Body of pancreas (tissue), 4 donors: Measurements from ENCODE around the gene DMD. TPM values are rescaled to one million over a fixed set of nuclear protein-coding genes. Genes with fewer than 3 reads are reported as not detected.
"Not testable (repeated sequence)": the region's sequence is repeated elsewhere in the genome, so short reads cannot be mapped to it uniquely, and the experiment has no call there.

Source experiments
- ATAC-seq: fragments of 150-250 bp; one replicate; pipeline ENCODE4 v1.9.1; 2016
- DNase-seq, 4 donors: peaks; one replicate each; pipeline ENCODE4 v3.0.0-alpha.2; 2019
- H3K27ac ChIP-seq, 4 donors: fragments of 200-600 bp; sonication (generic); 1 replicate in 3 of 4; 2 replicates in 1 of 4; pipeline versions ENCODE4 v1.5.1 to v1.6.1; 2016 to 2019; ENCODE audit warnings: mild to moderate bottlenecking in 1 of 4, mixed read lengths in 1 of 4, moderate library complexity in 1 of 4
- H3K27me3 ChIP-seq, 2 donors: fragments of 200-600 bp; sonication (generic); one replicate each; pipeline ENCODE4 v1.6.0; 2016; ENCODE audit warnings: mild to moderate bottlenecking in 1 of 2
- H3K36me3 ChIP-seq, 2 donors: fragments of 200-600 bp; sonication (generic); replicated peaks in 1 of 2; 2 replicates each; pipeline ENCODE4 v1.5.1; 2016; ENCODE audit warnings: low read depth in 2 of 2; ENCODE audit not compliant: insufficient read depth in 1 of 2
- H3K4me1 ChIP-seq: fragments of 200-600 bp; sonication (generic); one replicate; pipeline ENCODE4 v1.6.0; 2016
- H3K4me3 ChIP-seq, 2 donors: fragments of 200-600 bp; sonication (generic); 1 replicate in 1 of 2; 2 replicates in 1 of 2; pipeline ENCODE4 v1.5.1; 2016 to 2019
- H3K9me3 ChIP-seq, 3 donors: fragments of 200-600 bp; sonication (generic); 1 replicate in 2 of 3; 2 replicates in 1 of 3; pipeline ENCODE4 v1.5.1; 2016
- CTCF ChIP-seq, 7 experiments: fragments of 450-650 bp in 4 of 7; fragments of 200-600 bp in 3 of 7; sonication (generic) in 3 of 7; IDR thresholded peaks; one replicate each; pipeline ENCODE4 v1.5.1; 2016 to 2019; ENCODE audit warnings: antibody characterized with exemption in 7 of 7
- POLR2A ChIP-seq, 3 donors: fragments of 450-650 bp; IDR thresholded peaks; one replicate each; pipeline ENCODE4 v1.6.1; 2016; ENCODE audit warnings: antibody characterized with exemption in 3 of 3, mild to moderate bottlenecking in 2 of 3
- WGBS, 2 donors: methylation state at CpG; one replicate each; pipeline ENCODE4 v1.1.5; 2017; 5-methylcytosine and 5-hydroxymethylcytosine counted together
- intact Hi-C: fragments of 100-400 bp; cut with DNase I; formaldehyde crosslinking; loops from one replicate; pipeline ENCODE4 v1.15.1; 2023
- total RNA-seq, 2 donors: library from RNA; depleted of rRNA; stranded (reverse); fragments of >200 nt; gene quantifications; one replicate each; pipeline ENCODE4 v1.1.0, GENCODE V29; 2016

DMD gene
- total RNA-seq, 2 donors from 2014 or later, result 28.5 to 38.6 TPM

- no peaks in the 10 kb centered on the region for H3K36me3 ChIP-seq
- no peak overlapping the region for H3K4me3 ChIP-seq
- DNase-seq (no peak), ATAC-seq (no peak)
- no peak overlapping the region for H3K27ac ChIP-seq
- no peaks in the 10 kb centered on the region for H3K4me1 ChIP-seq
- WGBS, 2 donors, result 41 to 51% methylated on average over 3 of the region's 3 CpGs
- no peak for TF ChIP-seq POLR2A (IDR thresholded peaks at IDR 0.05)
- TF ChIP-seq CTCF (IDR thresholded peaks at IDR 0.05), result no peak
- no peaks in the 10 kb centered on the region for H3K9me3 ChIP-seq
- intact Hi-C loops, result no loop called here
- H3K27me3 ChIP-seq, result no peaks in the 10 kb centered on the region
These were observed 116.3 kb downstream of the DMD start for GRCh38 chrX:33095079-33095478.

GRCh38 chrX:33087411-33087810 is 123.9 kb downstream of the DMD start:
- no peaks in the 10 kb centered on the region for H3K36me3 ChIP-seq
- no peaks in the 10 kb centered on the region for H3K27me3 ChIP-seq
- intact Hi-C loops, result no loop called here
- DNase-seq (no peak), ATAC-seq (no peak)
- no peaks in the 10 kb centered on the region for H3K4me1 ChIP-seq
- H3K9me3 ChIP-seq, result no peaks in the 10 kb centered on the region
- TF ChIP-seq POLR2A (IDR thresholded peaks at IDR 0.05) (no peak), CTCF (IDR thresholded peaks at IDR 0.05) (no peak)
- no peak overlapping the region for H3K27ac ChIP-seq
- no peak overlapping the region for H3K4me3 ChIP-seq

GRCh38 chrX:33086886-33087285 is 124.5 kb downstream of the DMD start:
- TF ChIP-seq POLR2A (IDR thresholded peaks at IDR 0.05) (no peak), CTCF (IDR thresholded peaks at IDR 0.05) (no peak)
- WGBS, 2 donors, result 69 to 93% methylated on average over 1 of the region's 1 CpG
- Histone ChIP-seq H3K4me1 (no peaks in the 10 kb centered on the region), H3K27ac (no peak overlapping the region), H3K4me3 (no peak overlapping the region), H3K9me3 (no peaks in the 10 kb centered on the region), H3K36me3 (no peaks in the 10 kb centered on the region), H3K27me3 (no peaks in the 10 kb centered on the region)
- DNase-seq (no peak), ATAC-seq (no peak)
- intact Hi-C loops, result no loop called here

- Histone ChIP-seq H3K27me3 (no peaks in the 10 kb centered on the region), H3K9me3 (no peaks in the 10 kb centered on the region), H3K4me1 (no peaks in the 10 kb centered on the region), H3K4me3 (no peak overlapping the region), H3K36me3 (no peaks in the 10 kb centered on the region), H3K27ac (no peak overlapping the region)
- DNase-seq (no peak), ATAC-seq (no peak)
- 63 to 93% methylated on average over 1 of the region's 1 CpG for WGBS, 2 donors
- intact Hi-C loops, result no loop called here
- no peak for TF ChIP-seq POLR2A (IDR thresholded peaks at IDR 0.05)
- TF ChIP-seq CTCF (IDR thresholded peaks at IDR 0.05), result no peak
These were observed 129.0 kb downstream of the DMD start for GRCh38 chrX:33082371-33082770.

- ATAC-seq, result no peak
- DNase-seq, result no peak
- no peaks in the 10 kb centered on the region for H3K4me1 ChIP-seq
- WGBS, 2 donors, result 88 to 93% methylated on average over 3 of the region's 3 CpGs
- H3K27me3 ChIP-seq, result no peaks in the 10 kb centered on the region
- no peak overlapping the region for H3K4me3 ChIP-seq
- H3K36me3 ChIP-seq, result no peaks in the 10 kb centered on the region
- no peaks in the 10 kb centered on the region for H3K9me3 ChIP-seq
- H3K27ac ChIP-seq, result no peak overlapping the region
- TF ChIP-seq POLR2A (IDR thresholded peaks at IDR 0.05) (no peak), CTCF (IDR thresholded peaks at IDR 0.05) (no peak)
- intact Hi-C loops, result no loop called here
These were observed 133.1 kb downstream of the DMD start for GRCh38 chrX:33078273-33078672.

- ATAC-seq, H3K4me3 ChIP-seq, intact Hi-C loops, H3K36me3 ChIP-seq, H3K9me3 ChIP-seq, H3K4me1 ChIP-seq, DNase-seq, H3K27me3 ChIP-seq, H3K27ac ChIP-seq: not testable (repeated sequence)
- 90 to 97% methylated on average over 11 of the region's 11 CpGs for WGBS, 2 donors
These were observed 137.7 kb downstream of the DMD start for GRCh38 chrX:33073660-33074059.
